Neutrophil (primary cell): ENCODE data around the gene CTTN.

Experiments
- H3K27ac ChIP-seq: fragments of 200-600 bp; sonication (generic); 2 replicates; pipeline ENCODE4 v1.5.1; 2016; ENCODE audit warnings: mild to moderate bottlenecking, moderate library complexity
- H3K27me3 ChIP-seq: fragments of 200-600 bp; sonication (generic); 2 replicates; pipeline ENCODE4 v1.6.0; 2016; ENCODE audit warnings: mild to moderate bottlenecking
- H3K36me3 ChIP-seq: fragments of 200-600 bp; sonication (generic); 2 replicates; pipeline ENCODE4 v1.5.1; 2017
- H3K4me1 ChIP-seq, 2 experiments: fragments of 200-600 bp in 1 of 2; sonication (generic) in 1 of 2; 1 replicate in 1 of 2; 2 replicates in 1 of 2; pipeline versions ENCODE4 v1.5.1 to v1.6.1; 2013 to 2016; ENCODE audit warnings: low read depth in 1 of 2, low read length in 1 of 2, mild to moderate bottlenecking in 1 of 2, moderate library complexity in 1 of 2; ENCODE audit not compliant: control insufficient read depth in 1 of 2, insufficient read depth in 1 of 2
- H3K4me3 ChIP-seq, 2 experiments: fragments of 200-600 bp in 1 of 2; sonication (generic) in 1 of 2; 1 replicate in 1 of 2; 2 replicates in 1 of 2; pipeline ENCODE4 v1.5.1; 2013 to 2016; ENCODE audit warnings: low read depth in 1 of 2, low read length in 1 of 2, mild to moderate bottlenecking in 1 of 2, moderate library complexity in 1 of 2
- H3K9me3 ChIP-seq: fragments of 200-600 bp; sonication (generic); 2 replicates; pipeline ENCODE4 v1.5.1; 2016
- TF ChIP-seq, protein P1 (sequence below): fragments of 200-600 bp; sonication (generic); IDR thresholded peaks from 2 replicates; pipeline ENCODE4 v1.5.1; 2016; ENCODE audit warnings: antibody characterized with exemption

CTTN gene

DNA sequence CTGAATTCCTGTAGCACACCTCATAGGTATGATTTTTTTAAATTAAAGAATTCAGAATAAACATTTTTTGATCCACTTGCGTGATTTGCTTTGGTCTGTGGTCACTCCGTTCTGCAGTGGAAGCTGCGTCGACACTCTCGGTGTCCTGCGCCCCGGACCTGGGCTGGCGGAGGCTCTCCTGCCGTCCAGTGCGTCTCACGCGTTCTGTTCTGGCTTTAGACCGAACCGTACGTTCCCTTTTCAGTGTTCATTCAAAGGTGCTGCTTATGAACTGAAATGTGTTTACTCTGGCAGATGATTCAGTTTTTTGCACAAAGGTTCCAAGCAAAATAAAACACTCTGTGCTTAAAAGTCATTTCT, 38.2 kb downstream of the CTTN start:
- no peaks in the 10 kb centered on the region for H3K4me1 ChIP-seq
- TF ChIP-seq, protein P1, sequence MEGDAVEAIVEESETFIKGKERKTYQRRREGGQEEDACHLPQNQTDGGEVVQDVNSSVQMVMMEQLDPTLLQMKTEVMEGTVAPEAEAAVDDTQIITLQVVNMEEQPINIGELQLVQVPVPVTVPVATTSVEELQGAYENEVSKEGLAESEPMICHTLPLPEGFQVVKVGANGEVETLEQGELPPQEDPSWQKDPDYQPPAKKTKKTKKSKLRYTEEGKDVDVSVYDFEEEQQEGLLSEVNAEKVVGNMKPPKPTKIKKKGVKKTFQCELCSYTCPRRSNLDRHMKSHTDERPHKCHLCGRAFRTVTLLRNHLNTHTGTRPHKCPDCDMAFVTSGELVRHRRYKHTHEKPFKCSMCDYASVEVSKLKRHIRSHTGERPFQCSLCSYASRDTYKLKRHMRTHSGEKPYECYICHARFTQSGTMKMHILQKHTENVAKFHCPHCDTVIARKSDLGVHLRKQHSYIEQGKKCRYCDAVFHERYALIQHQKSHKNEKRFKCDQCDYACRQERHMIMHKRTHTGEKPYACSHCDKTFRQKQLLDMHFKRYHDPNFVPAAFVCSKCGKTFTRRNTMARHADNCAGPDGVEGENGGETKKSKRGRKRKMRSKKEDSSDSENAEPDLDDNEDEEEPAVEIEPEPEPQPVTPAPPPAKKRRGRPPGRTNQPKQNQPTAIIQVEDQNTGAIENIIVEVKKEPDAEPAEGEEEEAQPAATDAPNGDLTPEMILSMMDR, result no peak
- no peak overlapping the region for H3K27ac ChIP-seq
- H3K36me3 ChIP-seq, result no peaks in the 10 kb centered on the region
- H3K27me3 ChIP-seq, result peaks cover 63% of the 10 kb centered on the region
- no peak overlapping the region for H3K4me3 ChIP-seq
- no peaks in the 10 kb centered on the region for H3K9me3 ChIP-seq

- Histone ChIP-seq H3K27ac (no peak overlapping the region), H3K4me3 (no peak overlapping the region), H3K27me3 (peaks cover 62% of the 10 kb centered on the region), H3K36me3 (no peaks in the 10 kb centered on the region), H3K9me3 (no peaks in the 10 kb centered on the region), H3K4me1 (no peaks in the 10 kb centered on the region)
- TF ChIP-seq, protein P1, result no peak
Measured at GRCh38 chr11:70437111-70437784, 38.9 kb downstream of the CTTN start.

- Histone ChIP-seq H3K9me3 (no peaks in the 10 kb centered on the region), H3K4me1 (no peaks in the 10 kb centered on the region), H3K27ac (no peak overlapping the region), H3K4me3 (no peak overlapping the region), H3K27me3 (peaks cover 79% of the 10 kb centered on the region), H3K36me3 (no peaks in the 10 kb centered on the region)
- TF ChIP-seq, protein P1, result no peak
Measured at GRCh38 chr11:70440206-70440605, 41.9 kb downstream of the CTTN start.

- Histone ChIP-seq H3K36me3 (no peaks in the 10 kb centered on the region), H3K27me3 (peaks cover 57% of the 10 kb centered on the region), H3K4me1 (no peaks in the 10 kb centered on the region), H3K27ac (no peak overlapping the region), H3K9me3 (peaks cover 1% of the 10 kb centered on the region), H3K4me3 (no peak overlapping the region)
- TF ChIP-seq, protein P1, result no peak
Measured at GRCh38 chr11:70443773-70444030, 45.4 kb downstream of the CTTN start.

DNA sequence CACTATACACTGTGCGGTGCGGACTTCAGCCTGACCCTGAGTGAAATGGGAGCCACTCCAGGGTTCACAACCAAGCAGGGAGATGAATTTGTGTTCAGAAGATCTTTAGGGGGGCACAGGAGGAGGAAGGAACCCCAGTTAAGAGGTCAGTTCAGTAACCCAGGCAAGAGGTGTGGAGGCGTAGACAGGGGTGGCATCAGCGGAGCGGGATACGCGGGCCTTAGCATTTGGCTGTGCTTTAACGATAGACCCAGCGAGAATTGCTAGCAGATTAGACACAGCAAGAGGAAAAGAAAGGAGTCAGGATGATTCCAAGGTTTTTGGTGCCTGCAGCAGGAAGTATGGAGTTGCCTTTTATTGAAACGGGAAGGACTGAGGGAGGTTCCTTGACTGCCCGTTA, 46.8 kb downstream of the CTTN start:
- Histone ChIP-seq H3K4me3 (no peak overlapping the region), H3K27ac (no peak overlapping the region), H3K27me3 (peaks cover 44% of the 10 kb centered on the region), H3K9me3 (peaks cover 10% of the 10 kb centered on the region), H3K36me3 (no peaks in the 10 kb centered on the region), H3K4me1 (no peaks in the 10 kb centered on the region)
- TF ChIP-seq, protein P1, result no peak

- no peaks in the 10 kb centered on the region for H3K36me3 ChIP-seq
- H3K27ac ChIP-seq, result no peak overlapping the region
- TF ChIP-seq, protein P1, result no peak
- no peaks in the 10 kb centered on the region for H3K4me1 ChIP-seq
- peaks cover 41% of the 10 kb centered on the region for H3K27me3 ChIP-seq
- peaks cover 12% of the 10 kb centered on the region for H3K9me3 ChIP-seq
- H3K4me3 ChIP-seq, result no peak overlapping the region
Measured at GRCh38 chr11:70445605-70446004, 47.3 kb downstream of the CTTN start.
